ENCODE data around the gene SLC37A1. TPM values are rescaled to one million over a fixed set of nuclear protein-coding genes. Genes with fewer than 3 reads are reported as not detected.

Gene SLC37A1
- total RNA-seq, 1 donor from 2014 or later, result 29.3 TPM

- no peak for DNase-seq (ENCODE audit: low read depth)
- TF ChIP-seq CTCF (IDR thresholded peaks at IDR 0.05; ENCODE audit: insufficient read depth, low read length, poor library complexity, severe bottlenecking), result no peak
- H3K36me3 ChIP-seq (ENCODE audit: control insufficient read depth, insufficient read depth, low read length), result no peaks in the 10 kb centered on the region
- no peaks in the 10 kb centered on the region for H3K27me3 ChIP-seq (ENCODE audit: control insufficient read depth, insufficient read depth, low read length)
- no peak overlapping the region for H3K4me3 ChIP-seq (ENCODE audit: low read depth, low read length)
These were observed 12.7 kb downstream of the SLC37A1 start for GRCh38 chr21:42526379-42526727.

- no peak for TF ChIP-seq CTCF (IDR thresholded peaks at IDR 0.05; ENCODE audit: insufficient read depth, low read length, poor library complexity, severe bottlenecking)
- no peak for DNase-seq (ENCODE audit: low read depth)
- H3K27me3 ChIP-seq (ENCODE audit: control insufficient read depth, insufficient read depth, low read length), result no peaks in the 10 kb centered on the region
- H3K4me3 ChIP-seq (ENCODE audit: low read depth, low read length), result no peak overlapping the region
- H3K36me3 ChIP-seq (ENCODE audit: control insufficient read depth, insufficient read depth, low read length), result no peaks in the 10 kb centered on the region
These were observed 13.5 kb downstream of the SLC37A1 start for GRCh38 chr21:42527127-42527488.

GRCh38 chr21:42527489-42528158 is 14.0 kb downstream of the SLC37A1 start:
- H3K4me3 ChIP-seq (ENCODE audit: low read depth, low read length), result no peak overlapping the region
- TF ChIP-seq CTCF (IDR thresholded peaks at IDR 0.05; ENCODE audit: insufficient read depth, low read length, poor library complexity, severe bottlenecking), result no peak
- no peaks in the 10 kb centered on the region for H3K27me3 ChIP-seq (ENCODE audit: control insufficient read depth, insufficient read depth, low read length)
- no peak for DNase-seq (ENCODE audit: low read depth)
- H3K36me3 ChIP-seq (ENCODE audit: control insufficient read depth, insufficient read depth, low read length), result no peaks in the 10 kb centered on the region

DNA sequence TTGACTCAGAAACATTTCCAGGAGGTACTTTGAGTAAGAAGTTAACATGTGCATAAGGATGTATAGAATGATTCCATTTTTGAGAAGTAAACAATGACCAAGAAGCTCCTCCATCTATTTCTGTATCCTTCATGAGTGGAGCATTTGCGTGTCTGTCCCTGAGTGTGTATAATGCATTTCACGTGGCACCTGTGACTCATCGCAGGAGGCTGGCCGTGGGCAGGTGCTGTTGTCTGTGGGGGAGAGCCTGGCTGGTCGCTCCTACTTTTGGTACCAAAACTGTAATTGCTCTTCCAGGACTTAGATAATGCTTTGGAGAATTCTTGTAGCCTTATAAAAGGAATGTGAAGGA is 16.5 kb downstream of the SLC37A1 start:
- no peak for TF ChIP-seq CTCF (IDR thresholded peaks at IDR 0.05; ENCODE audit: insufficient read depth, low read length, poor library complexity, severe bottlenecking)
- Histone ChIP-seq H3K4me3 (ENCODE audit: low read depth, low read length) (no peak overlapping the region), H3K27me3 (ENCODE audit: control insufficient read depth, insufficient read depth, low read length) (no peaks in the 10 kb centered on the region), H3K36me3 (ENCODE audit: control insufficient read depth, insufficient read depth, low read length) (no peaks in the 10 kb centered on the region)
- no peak for DNase-seq (ENCODE audit: low read depth)

DNA sequence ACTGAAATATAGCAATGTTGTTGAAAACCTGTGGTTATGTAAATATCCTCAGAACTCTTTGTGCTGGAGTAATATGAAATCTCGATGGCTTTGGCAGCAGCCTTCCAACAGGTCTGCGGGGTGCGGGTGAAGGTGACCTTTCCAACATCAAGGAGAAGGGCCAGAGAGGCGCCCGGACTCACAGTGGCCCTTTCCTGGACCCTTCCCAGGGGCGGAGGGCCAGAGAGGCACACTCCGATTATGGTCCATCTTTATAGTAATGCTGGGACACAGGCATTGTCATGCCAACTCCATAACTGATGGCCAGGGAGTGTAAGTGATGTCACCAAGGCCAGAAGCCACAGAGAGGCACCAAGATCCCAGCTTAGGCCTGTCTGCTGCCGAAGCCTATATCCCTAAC is 18.1 kb downstream of the SLC37A1 start:
- DNase-seq (ENCODE audit: low read depth), result no peak
- no peak overlapping the region for H3K4me3 ChIP-seq (ENCODE audit: low read depth, low read length)
- no peak for TF ChIP-seq CTCF (IDR thresholded peaks at IDR 0.05; ENCODE audit: insufficient read depth, low read length, poor library complexity, severe bottlenecking)
- no peaks in the 10 kb centered on the region for H3K36me3 ChIP-seq (ENCODE audit: control insufficient read depth, insufficient read depth, low read length)
- H3K27me3 ChIP-seq (ENCODE audit: control insufficient read depth, insufficient read depth, low read length), result no peaks in the 10 kb centered on the region

DNA sequence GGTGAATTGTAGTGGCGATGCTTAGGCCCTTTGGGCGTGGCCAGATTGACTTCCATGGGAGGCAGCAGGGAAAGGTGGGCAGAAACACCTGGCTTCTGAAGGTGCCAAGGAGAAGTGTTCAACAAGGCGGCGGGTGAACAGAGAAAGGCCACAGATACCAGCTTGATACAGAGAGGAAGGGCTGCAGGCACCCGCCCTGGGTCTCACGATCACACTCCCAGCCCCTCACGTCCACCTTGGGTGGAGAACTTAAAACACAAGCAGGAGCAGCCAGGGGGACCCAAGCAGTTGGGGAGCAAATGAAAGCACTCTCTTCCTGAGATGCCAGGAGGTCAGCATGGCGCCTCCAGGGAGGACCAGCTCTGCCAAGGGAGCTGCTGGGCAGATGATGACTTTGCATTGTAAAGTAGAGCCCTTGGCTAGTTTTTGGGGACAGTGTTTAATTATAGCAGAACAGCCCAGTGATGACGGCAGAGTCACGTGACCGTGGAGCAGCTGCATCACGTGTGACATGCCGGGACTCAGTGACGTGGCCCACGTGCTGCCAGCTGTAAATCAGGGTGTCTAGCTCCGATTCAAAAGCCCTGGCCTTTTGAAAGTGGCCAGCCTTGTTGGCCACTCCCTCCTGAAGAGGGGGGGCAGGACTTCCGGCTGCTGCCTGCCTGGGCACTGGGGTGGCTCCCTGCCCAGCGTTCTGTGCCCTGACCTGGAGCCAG is 19.0 kb downstream of the SLC37A1 start:
- DNase-seq (ENCODE audit: low read depth), result no peak
- Histone ChIP-seq H3K27me3 (ENCODE audit: control insufficient read depth, insufficient read depth, low read length) (no peaks in the 10 kb centered on the region), H3K4me3 (ENCODE audit: low read depth, low read length) (no peak overlapping the region), H3K36me3 (ENCODE audit: control insufficient read depth, insufficient read depth, low read length) (no peaks in the 10 kb centered on the region)
- TF ChIP-seq CTCF (IDR thresholded peaks at IDR 0.05; ENCODE audit: insufficient read depth, low read length, poor library complexity, severe bottlenecking), result no peak

Measured in kidney epithelial cell (primary cell).